ENCODE results near the gene SUGCT.
"Not testable (repeated sequence)": the region's sequence is repeated elsewhere in the genome, so short reads cannot be mapped to it uniquely, and the experiment has no call there.

Gene SUGCT

GRCh38 chr7:40263752-40264390 lies 129.1 kb downstream of the SUGCT start:
- DNase-seq (ENCODE audit: low read depth): peak; percentile 7

- no peak for DNase-seq (ENCODE audit: low read depth)
Observed at GRCh38 chr7:40267583-40267982, 132.8 kb downstream of the SUGCT start.

GRCh38 chr7:40268810-40269209 lies 134.0 kb downstream of the SUGCT start:
- DNase-seq (ENCODE audit: low read depth): not testable (repeated sequence)

- no peak for DNase-seq (ENCODE audit: low read depth)
Observed at GRCh38 chr7:40276061-40276460, 141.3 kb downstream of the SUGCT start.

GRCh38 chr7:40279991-40280390 lies 145.2 kb downstream of the SUGCT start:
- DNase-seq (ENCODE audit: low read depth): no peak

GRCh38 chr7:40282858-40283257 lies 148.1 kb downstream of the SUGCT start:
- no peak for DNase-seq (ENCODE audit: low read depth)

- DNase-seq (ENCODE audit: low read depth): no peak
Observed at GRCh38 chr7:40283391-40283790, 148.6 kb downstream of the SUGCT start.

- DNase-seq (ENCODE audit: low read depth): no peak
Observed at GRCh38 chr7:40288827-40289226, 154.0 kb downstream of the SUGCT start.

- DNase-seq (ENCODE audit: low read depth): peak; percentile 25
Observed at GRCh38 chr7:40297741-40298311, 163.0 kb downstream of the SUGCT start.

- DNase-seq (ENCODE audit: low read depth): peak; percentile 91
Observed at GRCh38 chr7:40298421-40298820, 163.6 kb downstream of the SUGCT start.

GRCh38 chr7:40299097-40299496 lies 164.3 kb downstream of the SUGCT start:
- peak; percentile 92 for DNase-seq (ENCODE audit: low read depth)

- DNase-seq (ENCODE audit: low read depth): no peak
Observed at GRCh38 chr7:40300146-40300670, 165.4 kb downstream of the SUGCT start.

- no peak for DNase-seq (ENCODE audit: low read depth)
Observed at GRCh38 chr7:40301486-40302068, 166.8 kb downstream of the SUGCT start.

GRCh38 chr7:40303996-40304395 lies 169.2 kb downstream of the SUGCT start:
- DNase-seq (ENCODE audit: low read depth): no peak

GRCh38 chr7:40305229-40305628 lies 170.4 kb downstream of the SUGCT start:
- no peak for DNase-seq (ENCODE audit: low read depth)

GRCh38 chr7:40306025-40306424 lies 171.2 kb downstream of the SUGCT start:
- DNase-seq (ENCODE audit: low read depth): no peak

GRCh38 chr7:40306596-40306995 lies 171.8 kb downstream of the SUGCT start:
- peak; percentile 93 for DNase-seq (ENCODE audit: low read depth)

- no peak for DNase-seq (ENCODE audit: low read depth)
Observed at GRCh38 chr7:40310258-40310657, 175.5 kb downstream of the SUGCT start.

- no peak for DNase-seq (ENCODE audit: low read depth)
Observed at GRCh38 chr7:40311307-40311706, 176.5 kb downstream of the SUGCT start.

- DNase-seq (ENCODE audit: low read depth): no peak
Observed at GRCh38 chr7:40315277-40315676, 180.5 kb downstream of the SUGCT start.

GRCh38 chr7:40316176-40316575 lies 181.4 kb downstream of the SUGCT start:
- peak; percentile 20 for DNase-seq (ENCODE audit: low read depth)

GRCh38 chr7:40324914-40325313 lies 190.1 kb downstream of the SUGCT start:
- DNase-seq (ENCODE audit: low read depth): no peak

GRCh38 chr7:40327113-40327512 lies 192.3 kb downstream of the SUGCT start:
- DNase-seq (ENCODE audit: low read depth): no peak

Data from amniotic epithelial cell (primary cell).